GM04503 (cell line): Measurements from ENCODE around the gene TRIM23.
"Not testable (repeated sequence)": the region's sequence is repeated elsewhere in the genome, so short reads cannot be mapped to it uniquely, and the experiment has no call there.

Source experiments
- DNase-seq: peaks from one replicate; pipeline ENCODE4 v3.0.0-alpha.2; 2012; ENCODE audit warnings: low read depth

TRIM23 gene

DNA sequence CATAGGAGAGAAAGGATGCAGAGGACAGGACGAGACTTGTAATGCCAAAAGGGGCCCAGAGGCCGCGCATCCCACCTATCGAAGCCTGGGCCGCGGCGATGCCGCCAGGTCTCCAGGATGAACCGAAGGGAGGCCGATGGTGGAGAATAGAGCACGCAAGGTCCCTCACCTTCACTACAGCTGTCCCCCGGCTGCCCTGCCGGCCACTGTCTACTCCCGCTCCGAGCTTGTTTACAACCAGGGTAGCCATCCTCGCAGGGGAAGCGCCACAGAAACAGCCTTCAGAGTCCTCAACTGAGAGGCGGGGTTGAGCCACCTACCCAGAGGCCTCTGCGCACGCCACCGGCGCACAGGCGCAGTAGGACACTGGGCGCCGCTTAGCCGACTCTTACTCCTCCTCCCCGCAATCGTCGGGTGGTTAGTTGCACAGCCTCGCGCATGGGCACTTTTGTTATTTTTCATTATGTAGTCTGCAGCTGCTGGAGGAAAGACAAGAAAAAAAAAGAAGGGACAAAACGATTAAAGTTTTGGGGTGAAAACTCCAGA is at the start of gene TRIM23:
TSS of gene TRIM23 (minus strand) at position 309 of the 546 bp plus-strand sequence. CDS start at position 250, 59 bp downstream.
- peak; percentile 77 for DNase-seq

DNA sequence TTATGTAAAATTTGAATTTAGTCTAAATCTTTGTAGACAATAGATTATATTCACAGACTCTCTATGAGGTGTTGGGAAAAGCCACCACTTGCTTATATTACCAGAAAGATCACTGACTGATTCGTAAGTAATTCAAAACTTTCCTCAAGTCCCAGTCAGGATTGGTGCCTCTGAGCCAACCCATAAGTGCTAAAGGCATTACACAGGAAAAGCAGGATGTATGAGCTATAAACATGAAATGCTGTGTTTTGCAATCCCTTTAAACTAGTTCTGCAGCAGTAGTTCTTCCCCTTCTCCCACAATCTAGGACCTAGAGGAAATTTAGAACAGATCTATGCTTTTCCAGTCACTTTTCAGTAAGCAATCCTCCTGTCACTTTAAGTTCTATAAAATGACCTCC is 48.7 kb upstream of the TRIM23 start:
- peak; percentile 23 for DNase-seq

DNA sequence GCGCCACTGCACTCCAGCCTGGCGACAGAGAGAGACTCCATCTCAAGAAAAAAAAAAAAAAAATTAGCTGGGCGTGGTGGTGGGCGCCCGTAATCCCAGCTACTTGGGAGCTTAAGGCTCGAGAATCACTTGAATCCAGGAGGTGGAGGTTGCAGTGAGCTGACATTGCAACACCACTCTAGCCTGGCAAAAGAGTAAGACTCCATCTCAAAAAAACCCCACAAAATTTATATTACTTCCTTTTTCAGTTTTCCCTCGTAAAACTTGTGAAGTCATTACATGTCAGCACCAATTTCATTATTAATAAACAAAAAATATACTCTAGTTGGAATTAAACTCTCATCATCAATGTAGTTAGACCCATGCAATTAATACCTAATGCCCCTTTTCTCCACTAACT is 44.6 kb upstream of the TRIM23 start:
- DNase-seq: no peak

DNA sequence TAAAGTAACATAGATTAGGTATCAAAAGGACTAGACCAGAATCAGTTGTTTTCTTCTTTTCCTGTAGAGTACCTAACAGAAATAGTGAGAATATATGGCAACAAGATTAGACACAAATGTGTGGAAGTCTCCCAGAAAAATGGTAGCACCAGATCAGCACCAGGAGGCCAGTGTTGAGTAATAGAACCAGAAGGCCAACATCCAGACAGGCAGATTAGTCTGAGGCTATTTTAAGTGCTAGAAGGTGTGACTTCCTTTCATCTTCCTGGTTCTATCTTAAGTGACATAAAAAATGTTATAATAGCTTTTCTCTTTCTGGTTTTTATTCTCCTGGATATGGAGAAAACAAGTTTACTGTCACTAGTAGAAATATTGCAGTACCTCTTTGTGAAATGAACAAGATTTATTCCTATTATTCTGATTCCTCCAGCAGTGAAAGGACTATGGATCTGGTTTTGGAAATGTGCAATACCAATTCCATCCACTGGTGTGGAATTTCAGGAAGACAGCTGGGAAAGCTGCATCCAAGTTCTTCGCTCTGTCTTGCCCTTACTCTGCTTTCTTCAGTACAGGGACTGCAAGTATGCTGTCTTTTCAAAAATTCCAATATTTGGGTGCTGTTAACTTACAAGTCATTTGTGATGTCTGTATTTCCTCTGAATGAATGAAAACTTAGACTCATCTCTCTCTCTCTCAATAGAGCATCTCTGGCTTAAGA is 39.8 kb upstream of the TRIM23 start:
- DNase-seq: no peak

DNA sequence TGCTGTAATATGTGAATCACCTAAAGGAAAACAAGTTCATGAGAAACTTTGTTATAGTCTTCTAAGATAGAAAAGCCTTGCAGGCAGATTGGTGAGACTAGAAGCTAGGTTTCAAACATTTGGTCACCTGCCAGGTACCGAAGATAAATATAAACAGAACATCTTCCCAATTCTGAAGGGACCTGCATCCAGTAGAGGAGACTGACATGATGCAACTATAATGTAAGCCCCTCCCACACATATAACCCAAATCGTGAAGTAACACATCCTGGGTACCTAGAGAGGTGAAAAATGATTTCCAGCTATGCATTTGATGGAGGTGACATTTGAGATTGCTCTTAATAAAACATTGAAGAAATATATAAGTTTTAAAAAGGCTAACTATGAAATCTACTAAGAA is 30.6 kb upstream of the TRIM23 start:
- DNase-seq: no peak

DNA sequence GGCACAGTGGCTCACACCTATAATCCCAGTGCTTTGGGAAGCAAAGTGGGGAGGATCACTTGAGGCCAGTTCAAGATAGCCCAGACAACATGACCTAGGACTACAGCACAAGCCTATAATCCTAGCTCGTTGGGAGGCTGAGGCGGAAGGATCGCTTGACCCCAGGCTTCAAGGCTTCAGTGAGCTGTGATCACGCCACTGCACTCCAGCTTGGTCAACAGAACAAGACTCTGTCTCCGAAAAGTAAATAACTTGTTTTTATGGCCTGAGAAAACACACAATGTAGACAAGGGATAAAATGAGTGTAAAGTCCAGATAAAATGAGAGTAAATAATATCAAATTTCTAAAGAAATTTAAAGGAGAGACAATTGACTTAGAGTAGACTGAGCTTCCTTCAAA is 27.0 kb upstream of the TRIM23 start:
- no peak for DNase-seq

DNA sequence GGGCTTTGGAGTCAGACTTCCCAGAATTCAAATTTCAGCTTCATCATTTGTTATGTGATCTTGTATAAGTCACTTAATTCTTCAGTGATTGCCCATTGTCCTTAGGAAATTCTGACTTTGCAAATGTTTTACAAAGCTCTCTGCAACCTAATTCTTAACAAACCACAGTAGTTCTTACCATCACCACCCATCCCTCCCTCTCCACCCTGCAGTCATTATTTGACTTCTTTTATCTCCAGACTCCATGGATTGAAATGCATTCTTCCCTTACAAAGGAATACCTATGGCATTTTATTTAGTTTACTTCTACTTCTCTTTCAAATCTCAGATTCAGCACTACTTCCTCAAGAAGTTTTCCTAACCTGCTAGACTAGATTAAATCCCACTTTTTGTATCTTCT is 23.8 kb upstream of the TRIM23 start:
- no peak for DNase-seq

DNA sequence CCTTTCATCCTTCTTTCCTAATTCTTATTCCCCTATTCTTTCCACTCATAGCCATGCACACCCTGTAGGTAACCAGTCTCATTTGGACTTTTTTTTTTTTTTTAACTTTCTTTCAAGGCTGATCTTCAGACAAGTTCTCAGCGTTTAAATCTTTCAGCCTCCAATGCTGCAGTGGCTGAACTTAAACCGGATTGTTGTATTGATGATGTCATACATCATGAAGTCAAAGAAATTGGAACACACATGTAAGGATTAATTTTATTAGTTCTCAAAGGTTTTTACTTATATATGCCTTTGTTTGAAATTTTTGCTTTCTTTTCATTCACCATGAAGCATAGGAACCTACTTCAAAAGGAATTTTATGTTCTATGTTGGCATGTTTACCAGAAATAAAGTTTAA is 22.8 kb upstream of the TRIM23 start:
- DNase-seq: no peak

DNA sequence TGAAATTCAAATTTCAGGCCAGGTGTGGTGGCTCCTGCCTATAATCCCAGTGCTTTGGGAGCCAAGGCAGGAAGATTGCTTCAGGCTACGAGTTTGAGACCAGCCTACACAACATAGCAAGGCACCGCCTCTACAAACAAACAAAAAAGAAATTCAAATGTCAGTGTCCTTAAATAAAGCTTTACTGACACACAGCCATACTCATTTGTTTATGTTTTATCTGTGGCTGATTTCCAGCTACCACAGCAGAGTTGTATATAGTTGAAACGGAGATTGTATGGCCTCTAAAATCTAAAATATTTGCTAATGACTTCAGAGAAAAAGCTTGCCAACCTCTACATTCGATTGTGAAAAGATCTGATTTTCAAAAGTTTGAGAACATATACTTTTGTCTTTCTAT is 16.1 kb upstream of the TRIM23 start:
- DNase-seq: no peak

DNA sequence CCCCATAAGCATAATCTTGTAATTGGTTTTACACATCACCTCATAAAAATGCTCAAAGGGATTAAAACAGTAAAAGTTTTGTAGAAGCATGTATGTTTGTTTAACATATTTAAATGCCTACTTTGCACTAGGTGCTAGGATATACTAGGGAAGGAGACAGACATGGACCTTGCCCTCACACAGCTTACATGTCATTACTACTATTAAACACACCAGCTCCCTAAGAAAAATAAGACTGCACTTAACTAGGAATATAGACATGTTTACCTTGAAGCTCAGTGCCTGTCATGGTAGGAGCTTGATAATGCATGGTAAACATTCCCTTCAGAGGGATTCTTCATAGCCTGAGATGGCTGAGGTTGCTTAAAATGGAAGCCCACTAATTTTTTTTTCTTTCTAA is 6.8 kb upstream of the TRIM23 start:
- DNase-seq: no peak

DNA sequence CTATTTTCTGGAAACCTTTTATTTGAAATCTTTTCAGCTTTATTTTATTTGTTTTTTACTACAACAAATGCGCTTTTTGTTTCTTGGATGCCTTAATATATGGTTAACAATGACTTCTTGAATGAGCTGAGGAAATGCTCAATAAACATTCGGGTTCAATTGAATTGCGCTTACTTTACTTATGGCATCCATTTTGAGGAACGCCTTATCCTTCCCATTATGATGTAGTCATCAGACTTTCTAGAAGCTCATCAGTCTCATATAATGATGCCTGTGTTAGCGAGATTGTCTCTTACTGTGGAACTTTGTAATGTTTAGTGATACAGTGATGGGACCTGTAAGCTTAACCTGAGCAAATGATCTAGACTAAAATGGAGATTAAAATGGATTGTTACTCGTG is 1.6 kb upstream of the TRIM23 start:
- DNase-seq: no peak

DNA sequence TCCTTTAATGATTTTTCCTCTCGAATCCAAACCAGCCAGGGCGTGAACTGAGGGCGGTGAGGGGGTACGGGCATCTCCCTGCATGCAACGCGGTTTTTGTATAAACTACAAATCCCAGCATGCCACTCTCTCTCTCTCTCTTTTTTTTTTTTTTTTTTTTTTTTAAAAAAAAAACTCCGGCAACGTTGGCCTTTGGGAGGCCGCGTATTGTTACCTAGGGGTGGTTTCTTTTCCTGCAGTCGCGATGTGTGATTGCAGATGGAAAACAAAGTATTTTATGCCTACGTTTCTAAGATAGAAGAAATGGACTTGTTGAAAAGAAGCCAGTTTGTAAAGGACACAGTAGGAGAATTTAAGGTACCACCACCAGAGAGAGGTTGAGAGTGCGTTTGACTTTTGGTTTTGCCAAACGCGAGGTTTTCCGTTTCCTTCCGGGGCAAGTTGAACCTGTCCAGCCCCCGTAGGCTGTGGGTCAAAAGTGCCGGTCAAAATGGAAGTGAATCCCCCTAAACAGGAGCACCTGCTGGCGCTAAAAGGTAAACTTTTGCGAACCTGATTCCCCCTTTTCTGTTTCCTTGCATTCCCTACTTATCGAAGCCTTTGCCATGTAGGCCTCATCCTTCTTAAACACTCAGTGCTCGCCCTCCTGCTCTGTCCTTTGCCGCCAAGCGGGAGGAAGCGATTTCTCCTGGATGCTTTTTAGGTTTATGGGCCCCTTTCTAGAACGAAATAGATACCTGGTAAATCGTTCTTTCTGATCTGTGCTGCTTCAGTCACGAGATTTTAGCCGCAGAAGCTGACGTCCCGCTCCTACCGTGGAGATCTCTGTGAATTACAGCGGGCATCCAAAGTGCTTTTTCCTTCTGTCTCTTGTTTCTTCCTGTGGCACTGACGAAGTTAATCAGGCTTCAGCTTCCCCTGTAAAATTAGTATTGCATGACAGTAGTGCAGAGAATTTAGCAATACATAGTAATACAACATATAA is 730 bp upstream of the TRIM23 start, which contains the start of the genes SHLD3 and TRAPPC13:
TSS of gene SHLD3 (plus strand) at position 457 of the 985 bp plus-strand sequence. CDS start 4,561 bp downstream, outside the sequence.
TSS of gene TRAPPC13 (plus strand) at position 457 of the 985 bp plus-strand sequence. CDS start at position 491, 34 bp downstream.
- DNase-seq: peak; percentile 69

DNA sequence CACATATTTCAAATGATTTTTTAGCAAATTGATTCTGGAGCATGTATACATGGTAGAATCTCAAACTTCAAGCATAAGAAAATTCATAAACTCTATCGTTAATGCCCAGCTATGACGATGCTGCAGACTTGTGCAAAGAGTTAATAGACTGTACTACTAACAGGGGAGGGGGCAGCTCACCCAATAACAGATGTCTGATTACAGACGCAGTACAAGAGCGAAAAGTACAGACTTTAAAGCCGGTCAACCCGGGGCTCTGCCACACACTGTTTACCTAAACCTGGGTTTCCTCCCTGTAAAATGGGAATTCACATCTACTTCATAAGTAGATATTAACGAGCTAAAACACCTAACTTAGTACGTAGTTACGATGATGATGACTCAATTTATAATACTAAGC is 651 bp downstream of the TRIM23 start:
- DNase-seq: no peak

DNA sequence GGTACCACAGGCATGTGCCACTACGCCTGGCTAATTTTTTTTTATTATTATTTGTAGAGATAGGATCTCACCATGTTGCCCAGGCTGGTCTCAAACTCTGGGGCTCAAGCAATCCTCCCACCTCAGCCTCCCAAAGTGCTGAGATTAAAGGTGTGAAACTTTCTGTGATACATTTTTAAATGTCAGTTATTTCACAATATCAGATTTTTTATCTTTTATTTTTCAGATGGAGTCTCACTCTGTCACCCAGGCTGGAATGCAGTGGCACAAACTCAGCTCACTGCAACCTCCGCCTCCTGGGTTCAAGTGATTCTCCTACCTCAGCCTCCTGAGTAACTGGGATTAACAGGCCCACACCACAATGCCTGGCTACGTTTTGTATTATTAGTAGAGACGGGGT is 2.2 kb downstream of the TRIM23 start:
- not testable (repeated sequence) for DNase-seq

DNA sequence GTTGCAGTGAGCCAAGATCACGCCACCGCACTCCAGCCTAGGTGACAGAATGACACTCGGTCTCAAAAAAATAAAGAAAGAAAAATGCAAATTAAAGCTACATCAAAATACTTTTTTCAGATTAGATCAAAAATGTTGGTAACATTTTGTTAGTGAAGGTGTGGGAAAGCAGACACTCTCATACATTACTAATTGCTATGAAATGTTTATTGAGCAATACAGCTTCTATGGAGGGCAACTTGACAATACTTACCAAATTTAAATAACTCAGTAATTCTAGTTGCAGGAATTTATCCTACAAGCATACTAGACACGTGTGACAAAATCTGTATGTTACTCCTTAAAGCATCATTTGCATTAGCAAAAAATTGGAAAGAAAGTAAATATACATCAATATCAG is 4.1 kb downstream of the TRIM23 start:
- no peak for DNase-seq

DNA sequence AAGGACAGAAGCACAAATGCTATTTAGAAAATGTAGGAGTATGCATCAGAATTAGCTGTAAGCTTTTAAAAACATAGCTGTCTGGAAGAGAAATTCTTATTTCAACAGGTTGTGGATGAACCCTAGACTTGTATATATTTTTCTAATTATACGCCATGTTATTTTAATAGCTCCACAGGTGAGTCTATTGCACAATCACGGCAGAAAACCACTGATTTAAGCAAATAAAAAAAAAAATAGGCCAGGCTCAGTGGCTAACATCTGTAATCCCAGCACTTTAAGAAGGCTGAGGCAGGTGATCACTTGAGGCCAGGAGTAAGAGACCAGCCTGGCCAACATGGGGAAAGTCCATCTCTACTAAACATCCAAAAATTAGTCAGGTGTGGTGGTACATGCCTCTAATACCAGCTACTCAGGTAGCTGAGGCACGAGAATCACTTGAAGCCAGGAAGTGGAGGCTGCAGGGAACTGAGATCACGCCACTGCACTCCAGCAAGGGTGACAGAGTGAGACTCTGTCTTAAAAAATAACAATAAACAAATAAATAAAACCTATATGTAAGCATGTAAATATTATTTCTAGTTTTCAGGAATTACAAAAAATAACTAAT is 11.7 kb downstream of the TRIM23 start:
- no peak for DNase-seq

DNA sequence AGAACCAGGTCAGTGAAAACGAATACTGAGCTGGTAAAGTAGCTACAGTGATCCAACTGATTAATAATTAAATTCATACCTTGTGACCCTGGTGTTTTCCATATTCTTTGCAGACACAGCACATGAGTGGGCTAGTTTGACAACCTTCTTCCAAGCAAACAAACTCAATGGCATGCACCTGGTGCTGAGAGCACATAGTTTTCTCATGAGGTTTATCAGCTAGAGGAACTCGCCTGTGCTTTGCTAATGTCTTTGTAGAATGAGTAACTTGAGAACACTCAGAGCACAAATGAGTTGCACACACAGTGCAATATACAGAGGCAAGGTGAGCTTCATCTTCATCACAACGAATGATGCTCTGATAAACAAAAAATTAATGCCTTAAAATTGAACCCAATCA is 12.6 kb downstream of the TRIM23 start:
- DNase-seq: no peak

DNA sequence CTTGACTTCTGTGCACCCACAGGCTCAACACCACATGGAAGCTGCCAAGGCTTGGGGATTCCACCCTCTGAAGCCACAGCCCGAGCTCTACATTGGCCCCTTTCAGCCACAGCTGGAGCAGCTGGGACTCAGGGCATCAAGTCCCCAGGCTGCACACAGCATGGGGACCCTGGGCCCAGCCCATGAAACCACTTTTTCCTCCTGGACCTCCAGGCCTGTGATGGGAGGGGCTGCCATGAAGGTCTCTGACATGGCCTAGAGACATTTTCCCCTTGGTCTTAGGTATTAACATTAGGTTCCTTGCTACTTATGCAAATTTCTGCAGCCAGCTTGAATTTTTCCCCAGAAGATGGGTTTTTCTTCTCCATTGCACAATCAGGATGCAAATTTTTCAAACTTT is 22.4 kb downstream of the TRIM23 start:
- not testable (repeated sequence) for DNase-seq

DNA sequence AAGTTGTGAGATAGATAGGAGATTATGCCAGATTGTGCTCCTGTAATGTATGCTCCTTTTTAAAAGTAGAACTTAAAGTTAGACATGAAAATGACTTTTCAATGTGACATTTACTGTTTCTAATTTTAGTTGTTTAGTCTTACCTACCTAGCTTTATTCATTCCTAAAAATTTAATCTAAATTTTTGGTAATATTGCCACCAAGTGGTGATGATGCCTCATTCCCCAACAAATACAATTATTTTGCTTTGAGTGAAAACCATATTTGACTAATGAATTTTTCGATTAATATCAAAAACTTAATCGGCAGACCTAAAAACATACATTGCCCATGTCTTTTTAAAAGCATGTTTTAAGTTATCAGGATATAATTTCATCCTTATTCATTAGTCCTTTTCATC is 35.4 kb downstream of the TRIM23 start:
- no peak for DNase-seq

DNA sequence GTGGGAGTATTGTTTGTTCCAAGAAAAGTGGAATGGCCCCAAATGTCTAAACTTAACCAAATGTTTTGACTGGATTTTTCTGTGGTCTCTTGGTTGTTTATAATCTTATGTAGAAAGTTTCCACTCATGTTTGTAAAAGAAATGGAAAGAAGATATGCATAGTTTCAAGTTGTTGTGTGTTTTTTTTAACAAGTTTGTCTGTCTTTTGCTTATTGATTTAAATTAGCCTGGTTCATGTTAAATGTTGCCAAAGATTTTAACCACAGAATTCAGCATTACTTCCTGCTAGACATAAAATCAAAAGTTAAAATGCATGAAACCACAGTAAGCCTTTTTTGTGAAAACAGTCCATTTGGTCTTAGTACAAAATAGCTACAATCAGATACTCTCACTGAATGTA is 47.0 kb downstream of the TRIM23 start:
- DNase-seq: no peak

DNA sequence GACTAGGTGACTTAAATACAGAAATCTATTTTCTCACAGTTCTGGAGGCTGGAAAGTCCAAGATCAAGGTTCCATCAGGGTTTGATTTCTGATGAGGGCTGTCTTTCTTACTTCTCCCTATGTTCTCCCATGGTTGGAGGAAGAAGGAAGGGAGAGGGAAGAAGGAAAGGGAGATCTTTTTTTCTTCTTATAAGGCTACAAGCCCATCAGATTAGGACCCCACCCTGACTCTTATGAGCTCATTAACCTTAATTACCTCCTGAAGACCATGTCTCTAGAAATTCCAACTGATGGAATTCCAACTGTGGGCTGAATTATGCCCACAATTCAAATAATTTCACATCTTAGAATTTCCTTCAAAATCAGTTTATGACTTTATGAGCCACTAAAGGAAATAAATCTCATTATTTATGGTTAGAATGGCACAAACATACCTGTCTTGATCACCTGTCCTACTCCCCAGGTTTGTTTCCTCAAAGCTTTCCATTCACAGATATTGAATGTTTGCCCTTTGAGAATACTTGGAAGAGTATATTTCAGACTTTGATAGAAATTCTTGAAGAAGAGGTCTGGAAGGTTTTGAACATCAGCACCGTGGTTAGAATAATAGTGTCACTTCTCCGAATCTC is 53.4 kb downstream of the TRIM23 start:
- no peak for DNase-seq

DNA sequence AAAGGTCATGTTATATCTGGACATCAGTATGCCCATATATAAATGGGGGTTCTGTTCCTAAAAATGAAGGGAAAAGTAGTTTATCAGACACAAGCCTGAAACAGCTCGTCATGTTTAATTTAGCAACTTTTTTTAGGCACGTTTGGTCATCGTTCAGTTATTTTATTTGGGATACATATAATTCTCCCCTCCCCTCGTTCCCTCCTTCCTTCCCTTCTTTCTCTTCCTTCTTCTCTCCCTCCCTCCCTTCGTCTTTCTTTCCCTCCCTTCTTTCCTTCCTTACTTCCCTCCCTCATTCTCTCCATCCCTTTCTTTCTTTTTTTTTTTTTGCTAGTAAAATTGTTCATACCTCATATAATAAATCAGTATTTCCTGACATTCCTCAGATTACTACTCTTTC is 57.6 kb downstream of the TRIM23 start:
- no peak for DNase-seq
